ENCODE data around the gene B9D1. TPM values are rescaled to one million over a fixed set of nuclear protein-coding genes. Genes with fewer than 3 reads are reported as not detected.

The B9D1 gene
- total RNA-seq, 1 experiment from 2014 or later = 31.9 TPM

GRCh38 chr17:19345486-19346350 lies 16.8 kb downstream of the B9D1 start (continued):
- TF ChIP-seq KAT7 (CRISPR knock-in tag; IDR thresholded peaks at IDR 0.05; ENCODE audit: borderline replicate concordance) (no peak), ZNF532 (CRISPR knock-in tag; IDR thresholded peaks at IDR 0.05; ENCODE audit: borderline replicate concordance) (no peak), SMAD3 (CRISPR knock-in tag; IDR thresholded peaks at IDR 0.05; ENCODE audit: borderline replicate concordance) (no peak)

GRCh38 chr17:19345067-19345460 lies 17.5 kb downstream of the B9D1 start:
- peaks cover 16% of the 10 kb centered on the region for H3K4me1 Mint-ChIP-seq
- ChIA-PET CTCF (interaction anchor here (1.1 kb wide), 1 partner anchor 103 kb away, joined by 4 read pairs; no protein-coding TSS in a partner anchor), POLR2A (no interaction called here)
- TF ChIP-seq ZNF396 (CRISPR knock-in tag; IDR thresholded peaks at IDR 0.05; ENCODE audit: borderline replicate concordance) (no peak), ZNF121 (CRISPR knock-in tag; IDR thresholded peaks at IDR 0.05) (no peak), ATF2 (CRISPR knock-in tag; IDR thresholded peaks at IDR 0.05; ENCODE audit: borderline replicate concordance, low read depth) (no peak), JAZF1 (CRISPR knock-in tag; IDR thresholded peaks at IDR 0.05) (no peak), TCF7 (CRISPR knock-in tag; IDR thresholded peaks at IDR 0.05; ENCODE audit: low read depth) (no peak), ZNF532 (CRISPR knock-in tag; IDR thresholded peaks at IDR 0.05; ENCODE audit: borderline replicate concordance) (no peak), ZNF281 (CRISPR knock-in tag; IDR thresholded peaks at IDR 0.05) (no peak), E2F1 (CRISPR knock-in tag; IDR thresholded peaks at IDR 0.05) (no peak), EMX1 (CRISPR knock-in tag; IDR thresholded peaks at IDR 0.05) (no peak), HMGA2 (CRISPR knock-in tag; IDR thresholded peaks at IDR 0.05) (no peak)
- no peaks in the 10 kb centered on the region for H3K27me3 Mint-ChIP-seq (ENCODE audit: low read depth)
- H3K27ac Mint-ChIP-seq = no peak overlapping the region; the same call in 1 of the 2 replicates
- DNase-seq (ENCODE audit: low spot score) = no peak
- H3K9me3 Mint-ChIP-seq = no peaks in the 10 kb centered on the region
- H3K4me3 Mint-ChIP-seq = no peak overlapping the region
- ATAC-seq = no peak
- peaks cover 7% of the 10 kb centered on the region; the same call in 1 of the 2 replicates for H3K36me3 Mint-ChIP-seq

Measured in WTC11 (cell line).